ENCODE results near the gene CFDP1. TPM values are rescaled to one million over a fixed set of nuclear protein-coding genes. Genes with fewer than 3 reads are reported as not detected.

The CFDP1 gene
- total RNA-seq, 4 donors from 2014 or later, result 51.2 to 318 (median 145) TPM

DNA sequence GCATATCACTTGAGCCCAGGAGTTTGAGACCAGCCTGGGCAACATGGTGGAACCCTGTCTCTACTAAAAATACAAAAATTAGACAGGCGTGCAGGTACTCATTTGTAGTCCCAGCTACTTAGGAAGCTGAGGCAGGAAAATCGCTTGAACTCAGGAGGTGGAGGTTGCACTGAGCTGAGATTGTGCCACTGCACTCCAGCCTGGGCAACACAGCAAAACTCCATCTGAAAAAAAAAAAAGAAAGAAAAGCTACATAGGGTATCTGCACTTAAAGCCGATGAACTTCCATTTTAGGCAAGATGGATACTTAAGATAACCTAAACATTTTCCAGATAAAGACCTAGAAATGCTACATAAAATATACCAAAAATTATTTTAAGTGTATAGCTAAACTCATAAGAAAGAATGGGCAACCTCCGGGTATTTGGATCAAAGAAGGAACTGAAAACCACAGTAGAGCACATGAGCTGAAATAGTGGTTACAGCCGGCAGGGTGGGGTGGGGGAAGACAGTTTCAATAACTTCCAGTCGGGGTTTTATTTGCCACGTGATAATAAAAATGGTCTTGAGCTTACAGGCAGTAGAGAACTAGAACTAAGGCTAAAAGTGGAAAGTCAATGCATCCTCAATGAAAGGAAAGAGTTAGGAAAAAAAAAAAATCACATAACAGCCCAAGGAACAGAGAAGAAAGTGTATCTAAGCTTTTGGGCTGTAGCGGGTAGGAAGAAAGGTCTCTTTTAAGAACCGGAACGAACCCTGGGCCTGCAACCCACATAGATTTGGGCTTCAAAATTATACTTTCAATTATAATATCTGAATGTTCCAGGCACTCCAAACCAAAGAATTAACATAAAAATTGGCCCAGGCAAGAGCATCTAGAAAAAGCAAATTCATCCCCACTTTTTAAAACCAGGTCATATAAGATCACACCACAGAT, 53.1 kb downstream of the CFDP1 start:
- peak; percentile 44 for DNase-seq
- H3K9me3 ChIP-seq, result no peaks in the 10 kb centered on the region
- peaks cover 1 to 30% (median 5%) of the 10 kb centered on the region in 4 donors for H3K4me1 ChIP-seq
- H3K27me3 ChIP-seq, result no peaks in the 10 kb centered on the region
- peak overlapping the region in 1 of 4 donors; percentile 18 for H3K27ac ChIP-seq
- H3K36me3 ChIP-seq, result no peaks in the 10 kb centered on the region
- intact Hi-C loops (cut with DNase I; ENCODE audit: low total_unique reads) (no loop called here), in situ Hi-C loops (cut with MboI; ENCODE audit: low pct_ligation_motif_present in 1 of 4, low pct_unique_long_range_greater_than_20kb in 1 of 4, low sequenced_read_pairs in 3 of 4) (loop anchor here in 3 of 4 donors (10.0 to 25.0 kb wide), 4 partner anchors 135 to 393 kb away; partner anchors contain the start of genes CTRB2 (in 2 of the 3), CTRB1 (in 1 of the 3), WDR59 (in 1 of the 3) and ZNRF1 (in 1 of the 3))
- WGBS, 2 donors (ENCODE audit: low coverage in 1 of 2), result 61 to 65% methylated on average over 8 to 10 of the region's 10 CpGs
- no peak overlapping the region for H3K4me3 ChIP-seq
- TF ChIP-seq CTCF (IDR thresholded peaks at IDR 0.05) (no peak), POLR2AphosphoS5 (IDR thresholded peaks at IDR 0.05) (no peak), EP300 (IDR thresholded peaks at IDR 0.05; ENCODE audit: low read depth) (no peak), POLR2A (IDR thresholded peaks at IDR 0.05) (no peak)

DNA sequence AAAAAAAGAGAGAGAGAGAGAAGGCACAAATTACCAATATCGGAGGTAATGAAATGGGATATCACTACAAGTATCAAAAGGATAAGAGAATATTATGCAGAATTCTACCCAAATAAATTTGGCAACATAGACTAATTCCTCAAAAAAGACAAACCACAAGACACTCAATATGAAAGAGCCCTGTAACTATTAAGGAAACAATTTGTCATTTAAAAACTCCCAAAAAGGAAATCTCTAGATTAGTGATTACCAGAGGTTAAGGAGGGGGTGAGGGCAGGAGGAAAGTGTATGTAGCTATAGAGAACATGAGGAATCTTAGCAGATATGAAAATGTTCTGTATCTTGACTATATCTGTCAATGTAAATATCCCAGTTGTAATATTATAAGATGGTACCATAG, 54.0 kb downstream of the CFDP1 start:
- in situ Hi-C loops (cut with MboI; ENCODE audit: low pct_ligation_motif_present in 1 of 4, low pct_unique_long_range_greater_than_20kb in 1 of 4, low sequenced_read_pairs in 3 of 4), result loop anchor here in 1 of 4 donors (25.0 kb wide), 2 partner anchors 167 to 392 kb away; partner anchors contain the start of genes CTRB1, CTRB2, WDR59 and ZNRF1
- H3K9me3 ChIP-seq, result no peaks in the 10 kb centered on the region
- H3K4me1 ChIP-seq, result peaks cover 0 to 30% (median 5%) of the 10 kb centered on the region in 4 donors
- intact Hi-C loops (cut with DNase I; ENCODE audit: low total_unique reads), result no loop called here
- H3K4me3 ChIP-seq, result no peak overlapping the region
- H3K27ac ChIP-seq, result no peak overlapping the region
- no peak for DNase-seq
- H3K36me3 ChIP-seq, result no peaks in the 10 kb centered on the region
- 86 to 100% methylated on average over 1 of the region's 1 CpG for WGBS, 2 donors (ENCODE audit: low coverage in 1 of 2)
- no peak for TF ChIP-seq POLR2AphosphoS5 (IDR thresholded peaks at IDR 0.05)
- no peak for TF ChIP-seq CTCF (IDR thresholded peaks at IDR 0.05)
- TF ChIP-seq POLR2A (IDR thresholded peaks at IDR 0.05), result no peak
- TF ChIP-seq EP300 (IDR thresholded peaks at IDR 0.05; ENCODE audit: low read depth), result no peak
- no peaks in the 10 kb centered on the region for H3K27me3 ChIP-seq

- Histone ChIP-seq H3K9me3 (no peaks in the 10 kb centered on the region), H3K27me3 (no peaks in the 10 kb centered on the region), H3K27ac (peak overlapping the region in 1 of 4 donors; percentile 18), H3K4me1 (peaks cover 0 to 30% (median 5%) of the 10 kb centered on the region in 4 donors), H3K36me3 (no peaks in the 10 kb centered on the region), H3K4me3 (no peak overlapping the region)
- intact Hi-C loops (cut with DNase I; ENCODE audit: low total_unique reads), result no loop called here
- no peak for TF ChIP-seq EP300 (IDR thresholded peaks at IDR 0.05; ENCODE audit: low read depth)
- TF ChIP-seq CTCF (IDR thresholded peaks at IDR 0.05), result no peak
- no peak for TF ChIP-seq POLR2A (IDR thresholded peaks at IDR 0.05)
- TF ChIP-seq POLR2AphosphoS5 (IDR thresholded peaks at IDR 0.05), result no peak
- no peak for DNase-seq
- in situ Hi-C loops (cut with MboI; ENCODE audit: low pct_ligation_motif_present in 1 of 4, low pct_unique_long_range_greater_than_20kb in 1 of 4, low sequenced_read_pairs in 3 of 4), result loop anchor here in 1 of 4 donors (25.0 kb wide), 2 partner anchors 166 to 391 kb away; partner anchors contain the start of genes CTRB1, CTRB2, WDR59 and ZNRF1
- 81 to 97% methylated on average over 2 of the region's 2 CpGs for WGBS, 2 donors (ENCODE audit: low coverage in 1 of 2)
These were observed 54.7 kb downstream of the CFDP1 start for GRCh38 chr16:75378616-75379015.

GRCh38 chr16:75377729-75378386, 55.4 kb downstream of the CFDP1 start:
- peak overlapping the region in 2 of 4 donors; percentile 7 to 53 for H3K27ac ChIP-seq
- intact Hi-C loops (cut with DNase I; ENCODE audit: low total_unique reads), result no loop called here
- H3K9me3 ChIP-seq, result no peaks in the 10 kb centered on the region
- TF ChIP-seq POLR2AphosphoS5 (IDR thresholded peaks at IDR 0.05), result peak; percentile 13 to 26 (median 20)
- no peak for TF ChIP-seq CTCF (IDR thresholded peaks at IDR 0.05)
- TF ChIP-seq EP300 (IDR thresholded peaks at IDR 0.05; ENCODE audit: low read depth), result no peak
- in situ Hi-C loops (cut with MboI; ENCODE audit: low pct_ligation_motif_present in 1 of 4, low pct_unique_long_range_greater_than_20kb in 1 of 4, low sequenced_read_pairs in 3 of 4), result loop anchor here in 1 of 4 donors (25.0 kb wide), 2 partner anchors 166 to 391 kb away; partner anchors contain the start of genes CTRB1, CTRB2, WDR59 and ZNRF1
- peaks cover 0 to 30% (median 5%) of the 10 kb centered on the region in 4 donors for H3K4me1 ChIP-seq
- no peak for DNase-seq
- no peaks in the 10 kb centered on the region for H3K27me3 ChIP-seq
- 52 to 72% methylated on average over 3 to 6 of the region's 6 CpGs for WGBS, 2 donors (ENCODE audit: low coverage in 1 of 2)
- no peaks in the 10 kb centered on the region for H3K36me3 ChIP-seq
- H3K4me3 ChIP-seq, result no peak overlapping the region
